Liver (tissue), 9 donors: ENCODE data around the gene LENEP. TPM values are rescaled to one million over a fixed set of nuclear protein-coding genes. Genes with fewer than 3 reads are reported as not detected.
A peak's percentile ranks its signal among the peaks of the same experiment; 100 is the strongest.

Experiments
- DNase-seq: peaks from one replicate; pipeline ENCODE4 v3.0.0-alpha.2; 2017; ENCODE audit warnings: low spot score
- H3K27ac ChIP-seq, 2 donors: one replicate each; pipeline ENCODE4 v1.7.0; 2013; ENCODE audit warnings: inconsistent platforms in 2 of 2, low read length in 2 of 2, control low read depth in 1 of 2, low read depth in 1 of 2, mild to moderate bottlenecking in 1 of 2
- H3K27me3 ChIP-seq, 4 donors: one replicate each; pipeline versions ENCODE4 v1.6.1 to v1.7.0; 2013; ENCODE audit warnings: low read length in 3 of 4, inconsistent platforms in 1 of 4, mild to moderate bottlenecking in 1 of 4, moderate library complexity in 1 of 4; ENCODE audit not compliant: control insufficient read depth in 4 of 4, insufficient read depth in 4 of 4
- H3K36me3 ChIP-seq, 4 donors: one replicate each; pipeline versions ENCODE4 v1.6.1 to v1.7.0; 2013; ENCODE audit warnings: low read length in 3 of 4, mild to moderate bottlenecking in 3 of 4, low read depth in 1 of 4, moderate library complexity in 1 of 4; ENCODE audit not compliant: control insufficient read depth in 4 of 4, insufficient read depth in 3 of 4
- H3K4me1 ChIP-seq, 4 donors: one replicate each; pipeline versions ENCODE4 v1.6.1 to v1.7.0; 2013; ENCODE audit warnings: low read length in 3 of 4, mild to moderate bottlenecking in 3 of 4, moderate library complexity in 1 of 4; ENCODE audit not compliant: control insufficient read depth in 4 of 4, insufficient read depth in 4 of 4
- H3K4me3 ChIP-seq, 3 donors: one replicate each; pipeline versions ENCODE4 v1.6.1 to v1.7.0; 2013; ENCODE audit warnings: low read length in 3 of 3, control low read depth in 1 of 3, low read depth in 1 of 3, mild to moderate bottlenecking in 1 of 3
- H3K9ac ChIP-seq, 2 donors: one replicate each; pipeline ENCODE4 v1.7.0; 2013; ENCODE audit warnings: low read length in 2 of 2, mild to moderate bottlenecking in 2 of 2, moderate library complexity in 2 of 2, control low read depth in 1 of 2, low read depth in 1 of 2
- H3K9me3 ChIP-seq, 4 donors: one replicate each; pipeline versions ENCODE4 v1.6.1 to v1.7.0; 2013; ENCODE audit warnings: low read length in 3 of 4; ENCODE audit not compliant: control insufficient read depth in 4 of 4
- EGR1 ChIP-seq, 2 donors: IDR thresholded peaks; 2 replicates each; pipeline ENCODE4 v1.6.1; 2016 to 2018; ENCODE audit warnings: antibody characterized with exemption in 2 of 2, low read depth in 2 of 2
- FOXA1 ChIP-seq: IDR thresholded peaks from 2 replicates; pipeline ENCODE4 v1.6.1; 2016; ENCODE audit warnings: antibody characterized with exemption
- FOXA2 ChIP-seq: IDR thresholded peaks from 2 replicates; pipeline ENCODE4 v1.6.1; 2016; ENCODE audit warnings: antibody characterized with exemption
- GABPA ChIP-seq, 2 donors: IDR thresholded peaks in 1 of 2; conservative IDR thresholded peaks in 1 of 2; 2 replicates each; pipeline ENCODE4 v1.6.1; 2016; ENCODE audit warnings: antibody characterized with exemption in 2 of 2, mild to moderate bottlenecking in 1 of 2, moderate library complexity in 1 of 2
- HNF4A ChIP-seq, 2 donors: conservative IDR thresholded peaks; 2 replicates each; pipeline ENCODE4 v1.6.1; 2016; ENCODE audit warnings: antibody characterized with exemption in 2 of 2, mild to moderate bottlenecking in 2 of 2
- HNF4G ChIP-seq: IDR thresholded peaks from 2 replicates; pipeline ENCODE4 v1.6.1; 2016; ENCODE audit warnings: antibody characterized with exemption
- JUND ChIP-seq, 2 donors: IDR thresholded peaks; 2 replicates each; pipeline ENCODE4 v1.6.1; 2016; ENCODE audit warnings: antibody characterized with exemption in 2 of 2
- NR2F2 ChIP-seq: IDR thresholded peaks from 2 replicates; pipeline ENCODE4 v1.6.1; 2016; ENCODE audit warnings: antibody characterized with exemption
- RAD21 ChIP-seq, 2 donors: IDR thresholded peaks; 2 replicates each; pipeline ENCODE4 v1.6.1; 2016; ENCODE audit warnings: antibody characterized with exemption in 2 of 2, mild to moderate bottlenecking in 2 of 2
- RXRA ChIP-seq, 2 donors: IDR thresholded peaks; 2 replicates each; pipeline ENCODE4 v1.6.1; 2017 to 2018; ENCODE audit warnings: antibody characterized with exemption in 2 of 2, mild to moderate bottlenecking in 1 of 2
- SP1 ChIP-seq: IDR thresholded peaks from 2 replicates; pipeline ENCODE4 v1.6.1; 2018; ENCODE audit warnings: antibody characterized with exemption, mild to moderate bottlenecking
- TAF1 ChIP-seq: conservative IDR thresholded peaks from 2 replicates; pipeline ENCODE4 v1.6.1; 2016; ENCODE audit warnings: antibody characterized with exemption, mild to moderate bottlenecking
- YY1 ChIP-seq: IDR thresholded peaks from 2 replicates; pipeline ENCODE4 v1.6.1; 2016; ENCODE audit warnings: antibody characterized with exemption, mild to moderate bottlenecking
- WGBS: extraction: QIAGEN DNeasy Blood & Tissue Kit; methylation state at CpG from one replicate; pipeline ENCODE4 v1.1.7; 2013; 5-methylcytosine and 5-hydroxymethylcytosine counted together
- polyA plus RNA-seq, 2 donors: library from polyadenylated mRNA; stranded (reverse) in 1 of 2; unstranded in 1 of 2; fragments of 200-250 nt in 1 of 2; fragments of >200 nt in 1 of 2; fragmentation: Nextera tagmentation in 1 of 2; extraction: Ambion mirVana in 1 of 2; gene quantifications; one replicate each; pipeline versions ENCODE4 v1.2.1 to v1.2.3, GENCODE V29; 2013 to 2015
- total RNA-seq, 2 donors: library from RNA; depleted of rRNA; stranded (reverse); fragments of >200 nt; gene quantifications; one replicate each; pipeline ENCODE4 v1.2.3, GENCODE V29; 2014
- TF ChIP-seq, protein P1 (sequence below): fragments of 150-350 bp; IDR thresholded peaks from 2 replicates; pipeline ENCODE4 v1.5.1; 2017; ENCODE audit warnings: improper control_type of control experiment, low read depth, low read length; ENCODE audit not compliant: missing input control
- TF ChIP-seq, protein P2 (sequence below): IDR thresholded peaks from 2 replicates; pipeline ENCODE4 v1.6.1; 2016; ENCODE audit warnings: antibody characterized with exemption
- TF ChIP-seq, protein P3 (sequence below): IDR thresholded peaks from 2 replicates; pipeline ENCODE4 v1.6.1; 2016; ENCODE audit warnings: antibody characterized with exemption, mild to moderate bottlenecking
- TF ChIP-seq, protein P4 (sequence below): IDR thresholded peaks from 2 replicates; pipeline ENCODE4 v1.6.1; 2016; ENCODE audit warnings: antibody characterized with exemption
- TF ChIP-seq, protein P5 (sequence below): IDR thresholded peaks from 2 replicates; pipeline ENCODE4 v1.6.1; 2016; ENCODE audit warnings: antibody characterized with exemption
- donor health status: healthy.
- donor health status: healthy.
- donor health status: healthy.
- donor health status: healthy.
- donor health status: healthy.

The LENEP gene
- total and polyA plus RNA-seq, 4 donors: 0.42 TPM; not detected in 3

DNA sequence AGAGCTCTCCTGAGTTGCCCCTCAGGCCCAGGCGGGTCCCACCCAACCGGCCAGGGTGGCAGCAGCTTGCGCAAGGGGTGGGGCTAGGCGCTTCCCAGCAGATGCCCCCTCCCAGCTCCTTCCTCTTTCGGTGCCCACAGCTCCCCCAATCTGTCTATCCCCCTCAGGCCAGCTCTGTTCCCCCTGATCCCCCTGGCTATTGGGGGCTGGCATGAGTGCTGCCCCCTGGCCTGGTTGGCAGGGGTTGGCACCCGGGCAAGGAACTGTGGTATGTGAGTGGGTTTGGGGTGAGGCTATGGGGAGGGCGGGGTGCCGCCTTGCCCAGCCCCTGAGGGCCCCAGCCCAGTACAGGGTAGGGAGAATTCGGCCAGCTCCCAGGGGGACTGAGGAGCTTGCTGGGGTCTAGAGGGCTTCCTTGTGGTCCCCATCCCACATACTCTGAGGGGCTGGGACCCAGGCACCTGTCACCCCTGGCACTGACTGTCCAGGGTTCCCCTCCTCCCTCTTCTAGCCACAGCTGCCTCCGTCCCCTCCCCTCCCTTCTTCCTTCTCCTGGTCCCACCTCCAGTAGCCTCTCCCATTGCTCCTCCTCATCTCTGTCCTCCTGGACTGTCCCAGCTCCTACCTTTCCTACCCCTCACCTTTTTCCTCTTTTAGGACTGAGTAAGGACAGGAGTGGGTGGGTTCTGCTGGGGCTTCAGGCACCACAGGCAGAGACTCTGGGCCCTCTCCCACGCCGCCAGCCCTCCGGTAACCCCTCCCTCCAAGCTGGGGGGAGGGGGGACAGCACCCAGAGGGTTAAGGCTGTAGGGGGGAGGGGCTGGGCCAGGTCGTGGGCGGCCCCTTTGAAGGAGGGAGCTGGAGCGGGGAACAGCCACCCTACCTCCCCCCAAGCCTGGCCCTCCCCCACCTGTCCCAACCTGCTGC lies 14.9 kb downstream of the LENEP start:
- Histone ChIP-seq H3K9me3 (no peaks in the 10 kb centered on the region), H3K27ac (peak overlapping the region; percentile 87 to 99), H3K4me3 (peak overlapping the region in 1 of 3 donors; percentile 13), H3K4me1 (peaks cover 63 to 91% (median 82%) of the 10 kb centered on the region in 4 donors), H3K9ac (peak overlapping the region in 1 of 2 donors; percentile 14), H3K36me3 (no peaks in the 10 kb centered on the region), H3K27me3 (no peaks in the 10 kb centered on the region)
- no peak for DNase-seq
- TF ChIP-seq, protein P1, sequence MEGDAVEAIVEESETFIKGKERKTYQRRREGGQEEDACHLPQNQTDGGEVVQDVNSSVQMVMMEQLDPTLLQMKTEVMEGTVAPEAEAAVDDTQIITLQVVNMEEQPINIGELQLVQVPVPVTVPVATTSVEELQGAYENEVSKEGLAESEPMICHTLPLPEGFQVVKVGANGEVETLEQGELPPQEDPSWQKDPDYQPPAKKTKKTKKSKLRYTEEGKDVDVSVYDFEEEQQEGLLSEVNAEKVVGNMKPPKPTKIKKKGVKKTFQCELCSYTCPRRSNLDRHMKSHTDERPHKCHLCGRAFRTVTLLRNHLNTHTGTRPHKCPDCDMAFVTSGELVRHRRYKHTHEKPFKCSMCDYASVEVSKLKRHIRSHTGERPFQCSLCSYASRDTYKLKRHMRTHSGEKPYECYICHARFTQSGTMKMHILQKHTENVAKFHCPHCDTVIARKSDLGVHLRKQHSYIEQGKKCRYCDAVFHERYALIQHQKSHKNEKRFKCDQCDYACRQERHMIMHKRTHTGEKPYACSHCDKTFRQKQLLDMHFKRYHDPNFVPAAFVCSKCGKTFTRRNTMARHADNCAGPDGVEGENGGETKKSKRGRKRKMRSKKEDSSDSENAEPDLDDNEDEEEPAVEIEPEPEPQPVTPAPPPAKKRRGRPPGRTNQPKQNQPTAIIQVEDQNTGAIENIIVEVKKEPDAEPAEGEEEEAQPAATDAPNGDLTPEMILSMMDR: no peak
- TF ChIP-seq HNF4G (no peak), FOXA2 (no peak), GABPA (IDR thresholded peaks at IDR 0.05 in 1 of 2, conservative IDR thresholded peaks at IDR 0.05 in 1 of 2) (no peak), FOXA1 (no peak), TAF1 (no peak), SP1 (no peak), RXRA (IDR thresholded peaks at IDR 0.05) (no peak), JUND (IDR thresholded peaks at IDR 0.05) (no peak), RAD21 (IDR thresholded peaks at IDR 0.05) (no peak), NR2F2 (no peak), HNF4A (conservative IDR thresholded peaks at IDR 0.05) (no peak), EGR1 (IDR thresholded peaks at IDR 0.05; ENCODE audit: low read depth in 2 of 2) (no peak), YY1 (no peak)
- TF ChIP-seq, protein P2, sequence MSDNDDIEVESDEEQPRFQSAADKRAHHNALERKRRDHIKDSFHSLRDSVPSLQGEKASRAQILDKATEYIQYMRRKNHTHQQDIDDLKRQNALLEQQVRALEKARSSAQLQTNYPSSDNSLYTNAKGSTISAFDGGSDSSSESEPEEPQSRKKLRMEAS: no peak
- TF ChIP-seq, protein P3, sequence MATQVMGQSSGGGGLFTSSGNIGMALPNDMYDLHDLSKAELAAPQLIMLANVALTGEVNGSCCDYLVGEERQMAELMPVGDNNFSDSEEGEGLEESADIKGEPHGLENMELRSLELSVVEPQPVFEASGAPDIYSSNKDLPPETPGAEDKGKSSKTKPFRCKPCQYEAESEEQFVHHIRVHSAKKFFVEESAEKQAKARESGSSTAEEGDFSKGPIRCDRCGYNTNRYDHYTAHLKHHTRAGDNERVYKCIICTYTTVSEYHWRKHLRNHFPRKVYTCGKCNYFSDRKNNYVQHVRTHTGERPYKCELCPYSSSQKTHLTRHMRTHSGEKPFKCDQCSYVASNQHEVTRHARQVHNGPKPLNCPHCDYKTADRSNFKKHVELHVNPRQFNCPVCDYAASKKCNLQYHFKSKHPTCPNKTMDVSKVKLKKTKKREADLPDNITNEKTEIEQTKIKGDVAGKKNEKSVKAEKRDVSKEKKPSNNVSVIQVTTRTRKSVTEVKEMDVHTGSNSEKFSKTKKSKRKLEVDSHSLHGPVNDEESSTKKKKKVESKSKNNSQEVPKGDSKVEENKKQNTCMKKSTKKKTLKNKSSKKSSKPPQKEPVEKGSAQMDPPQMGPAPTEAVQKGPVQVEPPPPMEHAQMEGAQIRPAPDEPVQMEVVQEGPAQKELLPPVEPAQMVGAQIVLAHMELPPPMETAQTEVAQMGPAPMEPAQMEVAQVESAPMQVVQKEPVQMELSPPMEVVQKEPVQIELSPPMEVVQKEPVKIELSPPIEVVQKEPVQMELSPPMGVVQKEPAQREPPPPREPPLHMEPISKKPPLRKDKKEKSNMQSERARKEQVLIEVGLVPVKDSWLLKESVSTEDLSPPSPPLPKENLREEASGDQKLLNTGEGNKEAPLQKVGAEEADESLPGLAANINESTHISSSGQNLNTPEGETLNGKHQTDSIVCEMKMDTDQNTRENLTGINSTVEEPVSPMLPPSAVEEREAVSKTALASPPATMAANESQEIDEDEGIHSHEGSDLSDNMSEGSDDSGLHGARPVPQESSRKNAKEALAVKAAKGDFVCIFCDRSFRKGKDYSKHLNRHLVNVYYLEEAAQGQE: no peak
- TF ChIP-seq, protein P4, sequence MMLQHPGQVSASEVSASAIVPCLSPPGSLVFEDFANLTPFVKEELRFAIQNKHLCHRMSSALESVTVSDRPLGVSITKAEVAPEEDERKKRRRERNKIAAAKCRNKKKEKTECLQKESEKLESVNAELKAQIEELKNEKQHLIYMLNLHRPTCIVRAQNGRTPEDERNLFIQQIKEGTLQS: no peak
- TF ChIP-seq, protein P5, sequence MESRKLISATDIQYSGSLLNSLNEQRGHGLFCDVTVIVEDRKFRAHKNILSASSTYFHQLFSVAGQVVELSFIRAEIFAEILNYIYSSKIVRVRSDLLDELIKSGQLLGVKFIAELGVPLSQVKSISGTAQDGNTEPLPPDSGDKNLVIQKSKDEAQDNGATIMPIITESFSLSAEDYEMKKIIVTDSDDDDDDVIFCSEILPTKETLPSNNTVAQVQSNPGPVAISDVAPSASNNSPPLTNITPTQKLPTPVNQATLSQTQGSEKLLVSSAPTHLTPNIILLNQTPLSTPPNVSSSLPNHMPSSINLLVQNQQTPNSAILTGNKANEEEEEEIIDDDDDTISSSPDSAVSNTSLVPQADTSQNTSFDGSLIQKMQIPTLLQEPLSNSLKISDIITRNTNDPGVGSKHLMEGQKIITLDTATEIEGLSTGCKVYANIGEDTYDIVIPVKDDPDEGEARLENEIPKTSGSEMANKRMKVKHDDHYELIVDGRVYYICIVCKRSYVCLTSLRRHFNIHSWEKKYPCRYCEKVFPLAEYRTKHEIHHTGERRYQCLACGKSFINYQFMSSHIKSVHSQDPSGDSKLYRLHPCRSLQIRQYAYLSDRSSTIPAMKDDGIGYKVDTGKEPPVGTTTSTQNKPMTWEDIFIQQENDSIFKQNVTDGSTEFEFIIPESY: no peak
- WGBS: 54% methylated on average over 16 of the region's 16 CpGs
